MCF 10A (cell line): ENCODE data around the gene ZNF333. TPM values are rescaled to one million over a fixed set of nuclear protein-coding genes. Genes with fewer than 3 reads are reported as not detected.

Experiments
- BruUV-seq: library from RNA; stranded (reverse); fragments of 400-500 nt; replicated peaks from 2 replicates; lab custom pipeline; 2021; lab: Mats Ljungman, UMichigan
- CTCF ChIA-PET: fragments of 300-600 bp; sonication (Branson Sonifier 250); formaldehyde crosslinking; extraction: SDS; loops from one replicate; lab custom pipeline; 2021; ENCODE audit warnings: antibody characterized with exemption, inconsistent platforms; lab: Yijun Ruan, JAX
- POLR2A ChIA-PET: fragments of 300-600, 350-650 bp; sonication (Branson Sonifier 250); formaldehyde crosslinking; extraction: SDS; loops from one replicate; lab custom pipeline; 2020; ENCODE audit warnings: antibody characterized with exemption, inconsistent platforms; lab: Yijun Ruan, JAX
- DNase-seq: peaks from one replicate; pipeline ENCODE4 v3.0.0-alpha.2; 2018; ENCODE audit not compliant: unreplicated experiment
- H3K27ac Mint-ChIP-seq: one replicate; pipeline ENCODE4 v1.8.0; 2022; ENCODE audit warnings: mild to moderate bottlenecking, low read depth, mixed read lengths; ENCODE audit not compliant: unreplicated experiment
- H3K27me3 Mint-ChIP-seq: one replicate; pipeline ENCODE4 v1.8.0; 2022; ENCODE audit warnings: mixed read lengths; ENCODE audit not compliant: insufficient read depth, unreplicated experiment
- H3K36me3 Mint-ChIP-seq: one replicate; pipeline ENCODE4 v1.8.0; 2022; ENCODE audit warnings: mild to moderate bottlenecking, moderate library complexity, mixed read lengths; ENCODE audit not compliant: insufficient read depth, unreplicated experiment
- H3K4me1 Mint-ChIP-seq: one replicate; pipeline ENCODE4 v1.8.0; 2022; ENCODE audit warnings: mixed read lengths; ENCODE audit not compliant: insufficient read depth, unreplicated experiment
- H3K4me3 Mint-ChIP-seq: one replicate; pipeline ENCODE4 v1.8.0; 2022; ENCODE audit warnings: mild to moderate bottlenecking, moderate library complexity, mixed read lengths; ENCODE audit not compliant: unreplicated experiment
- H3K9me3 Mint-ChIP-seq: one replicate; pipeline ENCODE4 v1.8.0; 2022; ENCODE audit warnings: mixed read lengths; ENCODE audit not compliant: unreplicated experiment
- intact Hi-C: fragments of 100-400 bp; cut with micrococcal nuclease; formaldehyde crosslinking; loops from 2 replicates; pipeline ENCODE4 v1.14.1; 2022
- total RNA-seq: library from RNA; stranded (reverse); gene quantifications from 2 replicates; pipeline ENCODE4 v1.2.3, GENCODE V29; 2022
- TF ChIP-seq, protein P1 (sequence below): fragments of 200-600 bp; IDR thresholded peaks from one replicate; pipeline ENCODE4 v1.8.0; 2022; ENCODE audit warnings: antibody characterized with exemption, mild to moderate bottlenecking; ENCODE audit not compliant: unreplicated experiment

ZNF333 gene
- total RNA-seq, 1 experiment from 2014 or later, result 15.4 TPM

DNA sequence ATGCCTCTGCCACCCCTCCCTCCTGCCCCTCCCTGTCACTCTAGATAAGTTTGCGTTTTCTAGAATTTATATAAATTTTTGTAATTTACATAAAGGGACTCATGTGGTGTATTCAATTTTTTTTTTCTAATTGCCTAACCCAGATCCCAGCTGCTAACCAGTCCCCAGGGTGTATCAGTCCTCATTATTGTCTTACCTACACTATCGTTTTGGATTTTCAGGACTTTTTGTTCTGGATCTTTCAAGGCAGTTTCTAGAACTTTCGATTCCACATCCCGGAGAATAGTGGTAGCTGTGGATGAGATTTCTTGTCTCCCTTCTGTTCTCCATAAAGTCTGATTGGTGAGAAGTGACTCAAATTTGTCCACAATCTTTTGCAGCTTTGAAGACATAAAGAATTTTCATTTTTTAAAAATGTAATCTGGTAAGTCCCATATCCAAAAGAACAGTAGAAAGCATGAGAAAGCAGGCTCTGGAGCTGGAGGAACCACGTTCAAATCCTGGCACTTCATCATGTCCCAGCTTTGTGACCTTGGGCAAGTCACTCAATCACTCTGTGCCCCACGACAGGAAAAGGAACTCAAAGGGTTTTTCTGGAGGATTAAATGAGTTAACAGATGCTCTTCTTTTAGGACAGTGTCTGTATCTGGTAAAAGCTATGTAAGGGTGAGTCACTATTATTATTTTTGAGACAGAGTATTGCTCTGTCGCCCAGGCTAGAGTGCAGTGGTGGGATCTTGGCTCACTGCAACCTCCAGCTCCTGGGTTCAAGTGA is 34.9 kb upstream of the ZNF333 start:
- Mint-ChIP-seq H3K4me1 (no peaks in the 10 kb centered on the region), H3K9me3 (peaks cover 8% of the 10 kb centered on the region), H3K27ac (no peak overlapping the region), H3K4me3 (no peak overlapping the region), H3K27me3 (peaks cover 12% of the 10 kb centered on the region), H3K36me3 (no peaks in the 10 kb centered on the region)
- intact Hi-C loops, result no loop called here
- CTCF ChIA-PET, result interaction anchor here (0.7 kb wide), 1 partner anchor 529 kb away, joined by 3 read pairs; no protein-coding TSS in a partner anchor
- no TSS peak for BruUV-seq
- DNase-seq, result no peak
- TF ChIP-seq, protein P1, sequence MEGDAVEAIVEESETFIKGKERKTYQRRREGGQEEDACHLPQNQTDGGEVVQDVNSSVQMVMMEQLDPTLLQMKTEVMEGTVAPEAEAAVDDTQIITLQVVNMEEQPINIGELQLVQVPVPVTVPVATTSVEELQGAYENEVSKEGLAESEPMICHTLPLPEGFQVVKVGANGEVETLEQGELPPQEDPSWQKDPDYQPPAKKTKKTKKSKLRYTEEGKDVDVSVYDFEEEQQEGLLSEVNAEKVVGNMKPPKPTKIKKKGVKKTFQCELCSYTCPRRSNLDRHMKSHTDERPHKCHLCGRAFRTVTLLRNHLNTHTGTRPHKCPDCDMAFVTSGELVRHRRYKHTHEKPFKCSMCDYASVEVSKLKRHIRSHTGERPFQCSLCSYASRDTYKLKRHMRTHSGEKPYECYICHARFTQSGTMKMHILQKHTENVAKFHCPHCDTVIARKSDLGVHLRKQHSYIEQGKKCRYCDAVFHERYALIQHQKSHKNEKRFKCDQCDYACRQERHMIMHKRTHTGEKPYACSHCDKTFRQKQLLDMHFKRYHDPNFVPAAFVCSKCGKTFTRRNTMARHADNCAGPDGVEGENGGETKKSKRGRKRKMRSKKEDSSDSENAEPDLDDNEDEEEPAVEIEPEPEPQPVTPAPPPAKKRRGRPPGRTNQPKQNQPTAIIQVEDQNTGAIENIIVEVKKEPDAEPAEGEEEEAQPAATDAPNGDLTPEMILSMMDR, result no peak
- POLR2A ChIA-PET, result interaction anchor here (0.7 kb wide), 1 partner anchor 279 kb away, joined by 3 read pairs; no protein-coding TSS in a partner anchor

DNA sequence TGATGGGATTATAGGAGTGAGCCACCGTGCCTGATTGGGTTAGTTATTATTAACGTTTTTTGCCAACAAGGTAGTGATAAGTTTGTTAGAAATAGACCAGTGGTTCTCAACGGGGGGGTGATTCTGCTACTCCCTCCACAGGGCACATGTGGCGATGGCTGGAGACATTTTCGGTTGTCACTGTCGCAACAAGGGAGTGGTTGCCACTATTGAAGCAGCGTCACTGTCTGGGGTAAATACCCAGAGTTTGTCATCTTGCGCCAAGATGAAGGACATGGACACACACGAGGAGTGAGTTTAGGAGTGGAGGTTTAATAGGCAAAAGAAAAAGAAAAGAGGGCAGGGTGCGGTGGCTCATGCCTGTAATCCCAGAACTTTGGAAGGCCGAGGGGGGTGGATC is 34.1 kb upstream of the ZNF333 start:
- Mint-ChIP-seq H3K27me3 (peaks cover 5% of the 10 kb centered on the region), H3K27ac (no peak overlapping the region), H3K36me3 (no peaks in the 10 kb centered on the region), H3K4me3 (no peak overlapping the region), H3K4me1 (no peaks in the 10 kb centered on the region), H3K9me3 (peaks cover under 1% of the 10 kb centered on the region)
- BruUV-seq, result no TSS peak
- ChIA-PET CTCF (no interaction called here), POLR2A (no interaction called here)
- intact Hi-C loops, result no loop called here
- no peak for DNase-seq
- TF ChIP-seq, protein P1, result no peak

DNA sequence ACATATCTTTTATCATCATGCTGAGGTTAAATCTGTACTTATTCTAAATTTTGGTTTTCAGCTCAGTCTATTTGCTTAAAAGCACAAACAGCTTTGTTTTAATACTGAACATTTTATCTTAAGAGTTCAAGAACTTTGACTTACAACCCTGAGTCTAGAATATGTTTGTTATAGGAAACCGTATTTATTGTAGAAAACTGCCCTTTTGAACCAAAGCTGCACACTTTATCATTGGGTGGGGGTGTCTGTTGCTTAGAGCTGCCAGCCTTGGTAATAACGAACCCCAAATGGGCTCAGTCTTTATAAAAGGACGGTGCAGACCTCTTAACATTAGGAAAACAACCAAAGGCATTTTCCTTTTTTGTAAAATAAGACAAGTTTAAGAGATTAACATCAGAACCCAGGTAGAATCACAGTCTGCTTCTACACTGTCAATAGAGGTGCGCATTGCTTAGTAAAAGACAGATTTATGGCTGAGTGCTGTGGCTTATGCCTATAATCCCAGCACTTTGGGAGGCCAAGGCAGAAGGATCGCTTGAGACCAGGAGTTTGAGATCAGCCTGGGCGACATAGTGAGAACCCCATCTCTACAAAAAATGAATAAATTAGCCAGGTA is 29.9 kb upstream of the ZNF333 start:
- ChIA-PET POLR2A (no interaction called here), CTCF (interaction anchor here (0.7 kb wide), 1 partner anchor 40 kb away, joined by 3 read pairs; no protein-coding TSS in a partner anchor)
- Mint-ChIP-seq H3K4me3 (no peak overlapping the region), H3K9me3 (no peaks in the 10 kb centered on the region), H3K36me3 (no peaks in the 10 kb centered on the region), H3K4me1 (no peaks in the 10 kb centered on the region), H3K27me3 (no peaks in the 10 kb centered on the region), H3K27ac (no peak overlapping the region)
- intact Hi-C loops, result no loop called here
- BruUV-seq, result no TSS peak
- TF ChIP-seq, protein P1, result no peak
- no peak for DNase-seq

DNA sequence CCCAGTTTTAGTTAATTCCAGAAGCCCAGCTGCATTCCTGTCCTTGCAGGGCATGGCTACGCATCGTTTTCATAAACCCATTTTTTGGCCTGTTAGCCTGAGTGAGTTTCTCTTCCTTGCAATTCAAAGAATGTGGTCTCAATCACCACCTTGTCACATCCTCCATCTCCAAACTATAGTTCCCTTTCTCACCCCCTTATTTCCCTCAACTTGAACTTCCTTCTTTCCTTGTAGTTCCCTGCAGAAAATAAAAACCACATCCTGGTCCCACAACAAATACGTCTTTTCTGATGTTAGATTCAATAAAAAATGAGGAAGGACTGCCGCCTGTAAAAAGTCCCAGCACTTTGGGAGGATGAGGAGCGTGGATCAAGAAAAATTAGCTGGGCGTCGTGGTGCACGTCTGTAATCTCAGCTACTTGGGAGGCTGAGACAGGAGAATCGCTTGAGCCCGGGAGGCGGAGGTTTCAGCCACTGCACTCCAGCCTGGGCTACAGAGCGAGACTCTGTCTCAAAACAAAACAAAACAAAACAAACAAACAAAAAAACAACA is 28.4 kb upstream of the ZNF333 start:
- Mint-ChIP-seq H3K27me3 (no peaks in the 10 kb centered on the region), H3K4me1 (no peaks in the 10 kb centered on the region), H3K27ac (no peak overlapping the region), H3K36me3 (no peaks in the 10 kb centered on the region), H3K4me3 (no peak overlapping the region), H3K9me3 (no peaks in the 10 kb centered on the region)
- ChIA-PET POLR2A (no interaction called here), CTCF (interaction anchor here (0.5 kb wide), 1 partner anchor 189 kb away, joined by 4 read pairs; no protein-coding TSS in a partner anchor)
- intact Hi-C loops, result no loop called here
- DNase-seq, result no peak
- no TSS peak for BruUV-seq
- TF ChIP-seq, protein P1, result no peak
